Gastroesophageal sphincter (tissue), 4 donors: ENCODE results near the gene KCNN4. TPM values are rescaled to one million over a fixed set of nuclear protein-coding genes. Genes with fewer than 3 reads are reported as not detected.

Source experiments
- ATAC-seq: fragments of 150-250 bp; one replicate; pipeline ENCODE4 v1.9.1; 2016; ENCODE audit warnings: mild to moderate bottlenecking, moderate library complexity
- H3K27ac ChIP-seq, 4 donors: fragments of 200-600 bp; sonication (generic) in 3 of 4; 1 replicate in 3 of 4; 2 replicates in 1 of 4; pipeline ENCODE4 v1.5.1; 2016 to 2019
- H3K27me3 ChIP-seq: fragments of 200-600 bp; sonication (generic); one replicate; pipeline ENCODE4 v1.5.1; 2019
- H3K36me3 ChIP-seq, 2 donors: fragments of 200-600 bp; sonication (generic); one replicate each; pipeline ENCODE4 v1.5.1; 2019; ENCODE audit warnings: control low read depth in 1 of 2
- H3K4me1 ChIP-seq, 3 donors: fragments of 200-600 bp; sonication (generic); 1 replicate in 2 of 3; 2 replicates in 1 of 3; pipeline ENCODE4 v1.5.1; 2016 to 2019; ENCODE audit warnings: control low read depth in 2 of 3
- H3K4me3 ChIP-seq, 2 donors: fragments of 200-600 bp; sonication (generic); one replicate each; pipeline ENCODE4 v1.5.1; 2019; ENCODE audit warnings: mild to moderate bottlenecking in 1 of 2, moderate library complexity in 1 of 2
- H3K9me3 ChIP-seq, 3 donors: fragments of 200-600 bp; sonication (generic); one replicate each; pipeline ENCODE4 v1.5.1; 2017 to 2019; ENCODE audit warnings: control low read depth in 2 of 3
- CTCF ChIP-seq, 4 experiments: fragments of 200-600 bp in 2 of 4; fragments of 450-650 bp in 2 of 4; sonication (generic) in 1 of 4; IDR thresholded peaks; one replicate each; pipeline ENCODE4 v1.5.1; 2017 to 2019; ENCODE audit warnings: antibody characterized with exemption in 4 of 4, mild to moderate bottlenecking in 2 of 4, moderate library complexity in 2 of 4
- EP300 ChIP-seq: sonication (generic); formaldehyde crosslinking; IDR thresholded peaks from one replicate; pipeline ENCODE4 v1.6.1; 2017; ENCODE audit warnings: antibody characterized with exemption, mild to moderate bottlenecking
- POLR2A ChIP-seq, 2 donors: fragments of 450-650 bp; IDR thresholded peaks; one replicate each; pipeline ENCODE4 v1.6.1; 2017; ENCODE audit warnings: antibody characterized with exemption in 2 of 2, mild to moderate bottlenecking in 2 of 2, moderate library complexity in 1 of 2
- POLR2AphosphoS5 ChIP-seq: sonication (generic); formaldehyde crosslinking; IDR thresholded peaks from one replicate; pipeline ENCODE4 v1.6.1; 2017; ENCODE audit warnings: antibody characterized with exemption
- WGBS, 2 donors: methylation state at CpG; one replicate each; pipeline ENCODE4 v1.1.5; 2018; ENCODE audit warnings: low coverage in 1 of 2; 5-methylcytosine and 5-hydroxymethylcytosine counted together
- total RNA-seq, 4 donors: library from RNA; depleted of rRNA; stranded (reverse); fragments of >200 nt; gene quantifications; one replicate each; pipeline ENCODE4 v1.1.0, GENCODE V29; 2016

Gene KCNN4
- total RNA-seq, 4 donors from 2014 or later: 1.8 to 7.1 (median 3.4) TPM

- ATAC-seq: no peak
- no peak overlapping the region for H3K4me3 ChIP-seq
- WGBS, 2 donors: 56 to 87% methylated on average over 2 to 11 of the region's 37 CpGs
- H3K4me1 ChIP-seq: no peaks in the 10 kb centered on the region
- TF ChIP-seq POLR2AphosphoS5 (no peak), CTCF (IDR thresholded peaks at IDR 0.05) (no peak), POLR2A (IDR thresholded peaks at IDR 0.05) (no peak), EP300 (no peak)
- H3K27me3 ChIP-seq: peaks cover 29% of the 10 kb centered on the region
- no peaks in the 10 kb centered on the region for H3K36me3 ChIP-seq
- H3K27ac ChIP-seq: no peak overlapping the region
- H3K9me3 ChIP-seq: no peaks in the 10 kb centered on the region
Measured at GRCh38 chr19:43719378-43719868, 61.4 kb downstream of the KCNN4 start.

GRCh38 chr19:43718627-43719377, 62.0 kb downstream of the KCNN4 start:
- no peak overlapping the region for H3K4me3 ChIP-seq
- no peak for TF ChIP-seq POLR2AphosphoS5
- no peak for TF ChIP-seq CTCF (IDR thresholded peaks at IDR 0.05)
- TF ChIP-seq POLR2A (IDR thresholded peaks at IDR 0.05): no peak
- no peak for TF ChIP-seq EP300
- H3K4me1 ChIP-seq: no peaks in the 10 kb centered on the region
- H3K27ac ChIP-seq: no peak overlapping the region
- ATAC-seq: no peak
- H3K36me3 ChIP-seq: no peaks in the 10 kb centered on the region
- no peaks in the 10 kb centered on the region for H3K9me3 ChIP-seq
- WGBS, 2 donors: no CpG with 5 or more reads among the region's 60 CpGs
- H3K27me3 ChIP-seq: peaks cover 29% of the 10 kb centered on the region

Other genes starting within 250 kb of the KCNN4 start
- gene ZNF575, start 247.8 kb downstream of the KCNN4 start, total RNA-seq: 1 to 10 TPM in 1 of 4 donors, under 1 TPM in 1, not detected in 2; 0.66 to 3.3 TPM
- gene XRCC1, start 205.4 kb downstream of the KCNN4 start, total RNA-seq: 10 to 100 TPM; 17.9 to 31.0 (median 22.6) TPM
- gene PINLYP, start 205.2 kb downstream of the KCNN4 start, total RNA-seq: 1 to 10 TPM; 2.3 to 9.4 (median 6.7) TPM
- gene IRGQ, start 184.8 kb downstream of the KCNN4 start, total RNA-seq: 10 to 100 TPM; 25.5 to 38.5 (median 27.8) TPM
- gene ZNF576, start 184.4 kb downstream of the KCNN4 start, total RNA-seq: 10 to 100 TPM; 10.8 to 19.9 (median 14.2) TPM
- gene SRRM5, start 168.9 kb downstream of the KCNN4 start, total RNA-seq: under 1 TPM in 1 of 4 donors, not detected in 3; 0.13 TPM
- gene ZNF428, start 161.3 kb downstream of the KCNN4 start, total RNA-seq: 10 to 100 TPM; 33.9 to 54.1 (median 45.0) TPM
- 10 to 100 TPM; 19.8 to 52.5 (median 31.6) TPM for gene CADM4, start 141.1 kb downstream of the KCNN4 start, total RNA-seq
- gene PLAUR, start 110.8 kb downstream of the KCNN4 start, total RNA-seq: 10 to 100 TPM in 3 of 4 donors, 1 to 10 TPM in 1; 3.4 to 25.8 (median 15.7) TPM
- not detected for gene IRGC, start 64.9 kb downstream of the KCNN4 start, total RNA-seq
- gene SMG9, start 26.0 kb downstream of the KCNN4 start, total RNA-seq: 10 to 100 TPM in 3 of 4 donors, 1 to 10 TPM in 1; 8.9 to 25.9 (median 17.9) TPM
- 1 to 10 TPM; 3.1 to 9.8 (median 5.2) TPM for gene LYPD5, start 21.5 kb upstream of the KCNN4 start, total RNA-seq
- gene ZNF283, start 46.3 kb upstream of the KCNN4 start, total RNA-seq: 10 to 100 TPM in 3 of 4 donors, 1 to 10 TPM in 1; 9.6 to 11.4 (median 10.5) TPM
- 1 to 10 TPM; 2.3 to 5.0 (median 3.9) TPM for gene ZNF404, start 103.0 kb upstream of the KCNN4 start, total RNA-seq
- gene ZNF45, start 154.3 kb upstream of the KCNN4 start, total RNA-seq: 10 to 100 TPM in 3 of 4 donors, 1 to 10 TPM in 1; 9.7 to 16.7 (median 12.0) TPM
- gene ZNF221, start 170.3 kb upstream of the KCNN4 start, total RNA-seq: 10 to 100 TPM in 1 of 4 donors, 1 to 10 TPM in 3; 4.2 to 14.3 (median 6.2) TPM
- 1 to 10 TPM; 6.2 to 6.9 (median 6.4) TPM for gene ZNF155, start 203.2 kb upstream of the KCNN4 start, total RNA-seq
- 1 to 10 TPM; 2.8 to 6.1 (median 3.7) TPM for gene ZNF230, start 222.0 kb upstream of the KCNN4 start, total RNA-seq
- gene ZNF222, start 244.4 kb upstream of the KCNN4 start, total RNA-seq: 1 to 10 TPM; 2.0 to 4.9 (median 2.5) TPM